ENCODE measurements around the gene FAM240B. TPM values are rescaled to one million over a fixed set of nuclear protein-coding genes. Genes with fewer than 3 reads are reported as not detected.

FAM240B gene
- total RNA-seq, 6 experiments from 2014 or later: not detected

DNA sequence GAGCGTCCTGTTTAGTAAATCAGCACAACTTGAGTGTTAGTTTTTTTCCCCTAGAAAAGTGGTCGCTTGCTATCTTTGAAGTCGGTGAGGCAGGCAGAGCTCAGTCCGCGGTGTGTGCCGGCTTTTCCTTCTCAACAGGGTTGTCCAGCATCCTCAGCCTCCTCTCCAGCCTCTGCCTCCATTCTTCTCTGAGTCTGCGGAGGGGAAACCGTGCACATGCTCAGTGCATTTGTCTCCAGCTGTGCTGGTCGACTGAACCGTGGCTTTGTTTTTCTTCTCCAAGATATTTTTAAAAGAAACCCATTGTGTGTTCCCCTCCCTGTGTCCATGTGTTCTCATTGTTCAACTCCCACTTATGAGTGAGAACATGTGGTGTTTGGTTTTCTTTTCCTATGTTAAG is 25.3 kb downstream of the FAM240B start:
- TF ChIP-seq, protein P1, sequence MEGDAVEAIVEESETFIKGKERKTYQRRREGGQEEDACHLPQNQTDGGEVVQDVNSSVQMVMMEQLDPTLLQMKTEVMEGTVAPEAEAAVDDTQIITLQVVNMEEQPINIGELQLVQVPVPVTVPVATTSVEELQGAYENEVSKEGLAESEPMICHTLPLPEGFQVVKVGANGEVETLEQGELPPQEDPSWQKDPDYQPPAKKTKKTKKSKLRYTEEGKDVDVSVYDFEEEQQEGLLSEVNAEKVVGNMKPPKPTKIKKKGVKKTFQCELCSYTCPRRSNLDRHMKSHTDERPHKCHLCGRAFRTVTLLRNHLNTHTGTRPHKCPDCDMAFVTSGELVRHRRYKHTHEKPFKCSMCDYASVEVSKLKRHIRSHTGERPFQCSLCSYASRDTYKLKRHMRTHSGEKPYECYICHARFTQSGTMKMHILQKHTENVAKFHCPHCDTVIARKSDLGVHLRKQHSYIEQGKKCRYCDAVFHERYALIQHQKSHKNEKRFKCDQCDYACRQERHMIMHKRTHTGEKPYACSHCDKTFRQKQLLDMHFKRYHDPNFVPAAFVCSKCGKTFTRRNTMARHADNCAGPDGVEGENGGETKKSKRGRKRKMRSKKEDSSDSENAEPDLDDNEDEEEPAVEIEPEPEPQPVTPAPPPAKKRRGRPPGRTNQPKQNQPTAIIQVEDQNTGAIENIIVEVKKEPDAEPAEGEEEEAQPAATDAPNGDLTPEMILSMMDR (IDR thresholded peaks at IDR 0.05): no peak
- Mint-ChIP-seq H3K36me3 (ENCODE audit: low read depth) (no peaks in the 10 kb centered on the region), H3K9me3 (no peaks in the 10 kb centered on the region; the same call in 1 of the 2 replicates), H3K4me3 (no peak overlapping the region), H3K4me1 (ENCODE audit: low read depth) (no peaks in the 10 kb centered on the region), H3K27ac (no peak overlapping the region), H3K27me3 (ENCODE audit: insufficient read depth) (peaks cover 14% of the 10 kb centered on the region)
- DNase-seq: no peak

DNA sequence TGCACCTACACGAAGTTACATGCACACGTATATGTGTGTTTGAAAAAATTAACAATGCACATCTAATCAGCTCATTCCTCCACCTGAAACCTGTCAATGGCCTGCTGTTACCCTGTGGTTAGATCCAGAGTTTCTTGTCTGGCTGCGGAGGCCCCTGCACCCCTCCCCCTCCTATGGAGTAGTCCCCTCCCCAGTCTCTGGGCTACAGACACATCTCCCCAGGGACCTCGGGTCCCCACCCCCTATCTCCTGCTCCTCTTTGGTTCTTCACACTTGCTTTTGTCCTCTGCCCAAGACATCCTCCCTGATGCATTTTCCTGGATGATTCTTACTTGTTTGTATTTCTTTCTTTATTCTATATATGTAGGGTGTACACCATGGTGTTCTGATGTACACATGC is 27.2 kb downstream of the FAM240B start:
- Mint-ChIP-seq H3K27me3 (ENCODE audit: insufficient read depth) (peaks cover 18% of the 10 kb centered on the region), H3K36me3 (ENCODE audit: low read depth) (no peaks in the 10 kb centered on the region), H3K27ac (no peak overlapping the region), H3K4me3 (no peak overlapping the region), H3K4me1 (ENCODE audit: low read depth) (no peaks in the 10 kb centered on the region), H3K9me3 (no peaks in the 10 kb centered on the region; the same call in 1 of the 2 replicates)
- TF ChIP-seq, protein P1 (IDR thresholded peaks at IDR 0.05): no peak
- DNase-seq: no peak

DNA sequence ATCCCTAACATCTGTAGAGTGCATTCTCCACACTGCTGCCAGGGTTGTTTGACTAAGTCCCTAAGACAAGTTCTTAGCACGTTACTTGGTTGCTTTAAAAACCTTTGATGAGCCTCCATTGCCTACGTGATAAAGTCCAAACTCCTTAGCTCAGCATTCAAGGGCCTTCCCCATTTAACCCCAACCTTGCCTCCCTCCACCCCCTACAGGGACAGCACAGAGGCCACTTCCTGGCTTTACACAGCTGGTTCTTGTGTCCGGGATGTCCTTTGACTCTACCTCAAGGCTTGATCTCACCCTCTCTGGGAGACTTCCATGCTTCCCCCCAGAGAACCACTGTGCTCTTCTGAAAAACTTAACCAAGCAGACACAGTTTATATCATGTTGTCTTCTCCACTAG is 29.4 kb downstream of the FAM240B start:
- H3K27me3 Mint-ChIP-seq (ENCODE audit: insufficient read depth): peaks cover 23% of the 10 kb centered on the region
- DNase-seq: no peak
- no peaks in the 10 kb centered on the region; the same call in 1 of the 2 replicates for H3K9me3 Mint-ChIP-seq
- no peaks in the 10 kb centered on the region for H3K36me3 Mint-ChIP-seq (ENCODE audit: low read depth)
- no peak overlapping the region for H3K27ac Mint-ChIP-seq
- no peak overlapping the region for H3K4me3 Mint-ChIP-seq
- TF ChIP-seq, protein P1 (IDR thresholded peaks at IDR 0.05): no peak
- H3K4me1 Mint-ChIP-seq (ENCODE audit: low read depth): no peaks in the 10 kb centered on the region

- Mint-ChIP-seq H3K27ac (no peak overlapping the region), H3K4me1 (ENCODE audit: low read depth) (no peaks in the 10 kb centered on the region), H3K9me3 (no peaks in the 10 kb centered on the region), H3K27me3 (ENCODE audit: insufficient read depth) (peaks cover 30% of the 10 kb centered on the region), H3K36me3 (ENCODE audit: low read depth) (no peaks in the 10 kb centered on the region), H3K4me3 (no peak overlapping the region)
- TF ChIP-seq, protein P1 (IDR thresholded peaks at IDR 0.05): no peak
- no peak for DNase-seq
These were observed 30.3 kb downstream of the FAM240B start for GRCh38 chr9:38689678-38690077.

- no peak for DNase-seq
- H3K27ac Mint-ChIP-seq: no peak overlapping the region
- TF ChIP-seq, protein P1 (IDR thresholded peaks at IDR 0.05): no peak
- peaks cover 5% of the 10 kb centered on the region for H3K4me1 Mint-ChIP-seq (ENCODE audit: low read depth)
- no peaks in the 10 kb centered on the region for H3K9me3 Mint-ChIP-seq
- no peak overlapping the region for H3K4me3 Mint-ChIP-seq
- H3K27me3 Mint-ChIP-seq (ENCODE audit: insufficient read depth): peaks cover 28% of the 10 kb centered on the region
- no peaks in the 10 kb centered on the region for H3K36me3 Mint-ChIP-seq (ENCODE audit: low read depth)
These were observed 31.9 kb downstream of the FAM240B start for GRCh38 chr9:38687992-38688391.

- Mint-ChIP-seq H3K27me3 (ENCODE audit: insufficient read depth) (peaks cover 28% of the 10 kb centered on the region), H3K4me3 (no peak overlapping the region), H3K4me1 (ENCODE audit: low read depth) (peaks cover 10% of the 10 kb centered on the region), H3K27ac (no peak overlapping the region), H3K36me3 (ENCODE audit: low read depth) (no peaks in the 10 kb centered on the region), H3K9me3 (no peaks in the 10 kb centered on the region)
- TF ChIP-seq, protein P1 (IDR thresholded peaks at IDR 0.05): no peak
- DNase-seq: no peak
These were observed 32.5 kb downstream of the FAM240B start for GRCh38 chr9:38687389-38687842.
